Mesothelial cell of epicardium (in vitro differentiated cells): Measurements from ENCODE around the gene CKS1B. TPM values are rescaled to one million over a fixed set of nuclear protein-coding genes. Genes with fewer than 3 reads are reported as not detected.
A peak's percentile ranks its signal among the peaks of the same experiment; 100 is the strongest.

Source experiments
- DNase-seq, 2 experiments: peaks; one replicate each; pipeline ENCODE4 v3.0.0; 2021; ENCODE audit warnings: low spot score in 2 of 2; ENCODE audit not compliant: unreplicated experiment in 2 of 2
- H3K27ac Mint-ChIP-seq: 2 replicates; pipeline ENCODE4 v1.8.0; 2021; ENCODE audit warnings: mixed read lengths
- H3K27me3 Mint-ChIP-seq: 2 replicates; pipeline ENCODE4 v1.8.0; 2021; ENCODE audit warnings: low read depth, mixed read lengths
- H3K36me3 Mint-ChIP-seq: 2 replicates; pipeline ENCODE4 v1.8.0; 2021; ENCODE audit warnings: mixed read lengths
- H3K4me1 Mint-ChIP-seq: 2 replicates; pipeline ENCODE4 v1.8.0; 2021; ENCODE audit warnings: mixed read lengths
- H3K4me3 Mint-ChIP-seq: 2 replicates; pipeline ENCODE4 v1.8.0; 2021; ENCODE audit warnings: mild to moderate bottlenecking, moderate library complexity, mixed read lengths
- H3K9me3 Mint-ChIP-seq: 2 replicates; pipeline ENCODE4 v1.8.0; 2021; ENCODE audit warnings: mixed read lengths
- CTCF ChIP-seq: fragments of 200-600 bp; sonication (generic); IDR thresholded peaks from one replicate; pipeline ENCODE4 v1.5.0; 2021; ENCODE audit warnings: antibody characterized with exemption; ENCODE audit not compliant: unreplicated experiment
- total RNA-seq: library from RNA; stranded (reverse); gene quantifications from 3 replicates; pipeline ENCODE4 v1.2.1, GENCODE V29; 2021

The CKS1B gene
- total RNA-seq, 1 donor from 2014 or later: 68.2 TPM

GRCh38 chr1:155015527-155016230 is 41.2 kb downstream of the CKS1B start:
- DNase-seq: no peak
- H3K27me3 Mint-ChIP-seq: no peaks in the 10 kb centered on the region
- H3K4me1 Mint-ChIP-seq: peaks cover 14% of the 10 kb centered on the region
- H3K4me3 Mint-ChIP-seq: no peak overlapping the region
- no peaks in the 10 kb centered on the region for H3K36me3 Mint-ChIP-seq
- H3K27ac Mint-ChIP-seq: peak overlapping the region; percentile 30
- TF ChIP-seq CTCF: no peak
- H3K9me3 Mint-ChIP-seq: no peaks in the 10 kb centered on the region

GRCh38 chr1:155016231-155016831 is 41.9 kb downstream of the CKS1B start:
- peaks cover 9% of the 10 kb centered on the region for H3K4me1 Mint-ChIP-seq
- H3K27ac Mint-ChIP-seq: no peak overlapping the region
- no peak for TF ChIP-seq CTCF
- peak overlapping the region; percentile 42 for H3K4me3 Mint-ChIP-seq
- no peaks in the 10 kb centered on the region for H3K27me3 Mint-ChIP-seq
- no peaks in the 10 kb centered on the region for H3K9me3 Mint-ChIP-seq
- no peak for DNase-seq
- no peaks in the 10 kb centered on the region for H3K36me3 Mint-ChIP-seq

- peaks cover 10% of the 10 kb centered on the region for H3K4me1 Mint-ChIP-seq
- no peaks in the 10 kb centered on the region for H3K9me3 Mint-ChIP-seq
- H3K27ac Mint-ChIP-seq: peak overlapping the region; percentile 66
- H3K36me3 Mint-ChIP-seq: no peaks in the 10 kb centered on the region
- peak; percentile 87 for TF ChIP-seq CTCF
- peak; percentile 71 to 91 for DNase-seq
- H3K27me3 Mint-ChIP-seq: no peaks in the 10 kb centered on the region
- peak overlapping the region; percentile 56 for H3K4me3 Mint-ChIP-seq
Observed at GRCh38 chr1:155017041-155017945, 42.8 kb downstream of the CKS1B start.

- no peaks in the 10 kb centered on the region for H3K27me3 Mint-ChIP-seq
- no peak overlapping the region for H3K27ac Mint-ChIP-seq
Observed at GRCh38 chr1:155017946-155018316, 43.5 kb downstream of the CKS1B start.

More at GRCh38 chr1:155017946-155018316, 43.5 kb downstream of the CKS1B start:
- H3K36me3 Mint-ChIP-seq: no peaks in the 10 kb centered on the region
- H3K4me3 Mint-ChIP-seq: peak overlapping the region; percentile 56
- no peak for DNase-seq
- TF ChIP-seq CTCF: no peak
- peaks cover 13% of the 10 kb centered on the region for H3K4me1 Mint-ChIP-seq
- no peaks in the 10 kb centered on the region for H3K9me3 Mint-ChIP-seq
